ENCODE data around the gene SHOX.
"Not testable (repeated sequence)": the region's sequence is repeated elsewhere in the genome, so short reads cannot be mapped to it uniquely, and the experiment has no call there.

SHOX gene

GRCh38 chrX:638482-639131, 8.0 kb downstream of the SHOX start:
- DNase-seq: no peak

GRCh38 chrX:639151-639550, 8.6 kb downstream of the SHOX start:
- no peak for DNase-seq

- DNase-seq: no peak
These were observed 10.1 kb downstream of the SHOX start for GRCh38 chrX:640641-641040.

GRCh38 chrX:641671-642435, 11.3 kb downstream of the SHOX start:
- DNase-seq: no peak

GRCh38 chrX:642436-643240, 12.0 kb downstream of the SHOX start:
- DNase-seq: no peak

- no peak for DNase-seq
These were observed 12.6 kb downstream of the SHOX start for GRCh38 chrX:643241-643595.

GRCh38 chrX:643911-644303, 13.3 kb downstream of the SHOX start:
- DNase-seq: no peak

GRCh38 chrX:644304-645281, 14.0 kb downstream of the SHOX start:
- DNase-seq: no peak

- DNase-seq: no peak
These were observed 15.6 kb downstream of the SHOX start for GRCh38 chrX:646228-646495.

GRCh38 chrX:646796-647195, 16.2 kb downstream of the SHOX start:
- no peak for DNase-seq

GRCh38 chrX:649166-649565, 18.6 kb downstream of the SHOX start:
- DNase-seq: no peak

GRCh38 chrX:650324-650723, 19.7 kb downstream of the SHOX start:
- no peak for DNase-seq

GRCh38 chrX:650811-651210, 20.2 kb downstream of the SHOX start:
- DNase-seq: no peak

GRCh38 chrX:651922-652321, 21.3 kb downstream of the SHOX start:
- not testable (repeated sequence) for DNase-seq

- no peak for DNase-seq
These were observed 21.8 kb downstream of the SHOX start for GRCh38 chrX:652341-652741.

GRCh38 chrX:653306-653705, 22.7 kb downstream of the SHOX start:
- no peak for DNase-seq

GRCh38 chrX:661154-661553, 30.6 kb downstream of the SHOX start:
- no peak for DNase-seq

- no peak for DNase-seq
These were observed 31.5 kb downstream of the SHOX start for GRCh38 chrX:662126-662525.

GRCh38 chrX:663841-664240, 33.2 kb downstream of the SHOX start:
- DNase-seq: no peak

GRCh38 chrX:666762-667720, 36.5 kb downstream of the SHOX start:
- no peak for DNase-seq

- no peak for DNase-seq
These were observed 40.1 kb downstream of the SHOX start for GRCh38 chrX:670645-671044.

GRCh38 chrX:672931-673330, 42.3 kb downstream of the SHOX start:
- DNase-seq: no peak
